Esophagus squamous epithelium (tissue), 4 donors: Measurements from ENCODE around the gene TTC39A.

Experiments
- CTCF ChIP-seq, 6 experiments: fragments of 450-650 bp in 4 of 6; fragments of 200-600 bp in 2 of 6; sonication (generic) in 2 of 6; IDR thresholded peaks; one replicate each; pipeline ENCODE4 v1.5.1; 2016 to 2019; ENCODE audit warnings: antibody characterized with exemption in 6 of 6, mild to moderate bottlenecking in 4 of 6, moderate library complexity in 4 of 6
- POLR2A ChIP-seq, 4 donors: fragments of 450-650 bp; IDR thresholded peaks; one replicate each; pipeline ENCODE4 v1.6.1; 2017; ENCODE audit warnings: antibody characterized with exemption in 4 of 4, mild to moderate bottlenecking in 4 of 4, moderate library complexity in 3 of 4

- TF ChIP-seq POLR2A (IDR thresholded peaks at IDR 0.05) (no peak), CTCF (IDR thresholded peaks at IDR 0.05) (no peak)
Observed at GRCh38 chr1:51303315-51303714, 27.0 kb downstream of the TTC39A start.
